ENCODE measurements around the gene SLC8A1. TPM values are rescaled to one million over a fixed set of nuclear protein-coding genes. Genes with fewer than 3 reads are reported as not detected.

SLC8A1 gene
- total and polyA plus RNA-seq, 9 donors, result 1.3 to 19.7 (median 7.7) TPM

- Histone ChIP-seq H3K9me3 (no peaks in the 10 kb centered on the region), H3K4me3 (no peak overlapping the region), H3K36me3 (no peaks in the 10 kb centered on the region), H3K27me3 (no peaks in the 10 kb centered on the region), H3K27ac (no peak overlapping the region), H3K4me1 (ENCODE audit: insufficient read depth) (peaks cover 4% of the 10 kb centered on the region)
- intact Hi-C loops (cut with DNase I), result no loop called here
- no peak for TF ChIP-seq EP300 (IDR thresholded peaks at IDR 0.05)
- no peak for TF ChIP-seq POLR2A (IDR thresholded peaks at IDR 0.05)
- no peak for TF ChIP-seq CTCF (IDR thresholded peaks at IDR 0.05)
- no peak for DNase-seq
- WGBS, 3 donors, result 64 to 79% (median 73%) methylated on average over 2 of the region's 2 CpGs
These were observed 136.2 kb downstream of the SLC8A1 start for GRCh38 chr2:40315683-40316082.

DNA sequence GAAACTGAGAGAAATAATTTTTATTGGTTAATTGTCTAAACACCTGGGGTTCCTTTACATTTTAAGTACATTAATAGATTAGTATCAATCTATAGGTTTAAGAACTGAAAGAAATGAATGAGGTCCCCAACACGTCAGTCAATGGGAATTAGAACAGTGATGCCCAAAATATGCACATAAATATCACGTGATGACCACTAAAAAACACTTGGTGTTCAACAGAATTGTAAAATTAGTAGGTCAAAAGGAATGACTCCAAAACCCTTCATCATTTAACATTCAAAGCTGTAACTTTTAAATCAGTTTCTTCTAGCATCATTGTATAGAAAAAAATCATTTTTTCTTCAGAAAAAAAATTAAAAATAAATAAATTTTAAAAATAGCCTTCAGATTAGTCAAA, 140.9 kb downstream of the SLC8A1 start:
- intact Hi-C loops (cut with DNase I), result no loop called here
- no peak overlapping the region for H3K4me3 ChIP-seq
- WGBS, 3 donors, result 68 to 93% (median 88%) methylated on average over 2 of the region's 2 CpGs
- H3K36me3 ChIP-seq, result no peaks in the 10 kb centered on the region
- H3K27me3 ChIP-seq, result no peaks in the 10 kb centered on the region
- H3K4me1 ChIP-seq (ENCODE audit: insufficient read depth), result peaks cover 2% of the 10 kb centered on the region
- TF ChIP-seq CTCF (IDR thresholded peaks at IDR 0.05) (no peak), POLR2A (IDR thresholded peaks at IDR 0.05) (no peak), EP300 (IDR thresholded peaks at IDR 0.05) (no peak)
- DNase-seq, result no peak
- H3K27ac ChIP-seq, result no peak overlapping the region
- no peaks in the 10 kb centered on the region for H3K9me3 ChIP-seq

DNA sequence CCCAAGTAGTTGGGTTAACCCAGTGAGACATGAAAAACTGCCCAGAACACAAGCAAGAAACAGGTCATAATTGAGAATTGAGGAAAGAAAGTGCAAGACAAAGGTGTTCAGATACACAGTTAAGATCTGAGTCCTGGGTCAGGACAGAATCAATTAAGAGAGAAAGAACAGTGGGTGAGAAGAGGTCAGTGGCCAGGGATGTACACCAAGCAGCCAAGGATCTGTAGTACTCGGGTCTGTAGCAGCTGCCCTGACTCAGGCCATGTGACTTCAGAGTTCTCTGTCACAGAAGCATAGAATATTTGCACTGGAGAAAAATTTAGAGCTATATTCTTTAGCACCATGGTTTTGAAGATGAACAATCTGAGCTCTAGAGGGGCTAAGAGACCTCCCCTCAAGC, 141.6 kb downstream of the SLC8A1 start:
- intact Hi-C loops (cut with DNase I), result no loop called here
- no peak for DNase-seq

DNA sequence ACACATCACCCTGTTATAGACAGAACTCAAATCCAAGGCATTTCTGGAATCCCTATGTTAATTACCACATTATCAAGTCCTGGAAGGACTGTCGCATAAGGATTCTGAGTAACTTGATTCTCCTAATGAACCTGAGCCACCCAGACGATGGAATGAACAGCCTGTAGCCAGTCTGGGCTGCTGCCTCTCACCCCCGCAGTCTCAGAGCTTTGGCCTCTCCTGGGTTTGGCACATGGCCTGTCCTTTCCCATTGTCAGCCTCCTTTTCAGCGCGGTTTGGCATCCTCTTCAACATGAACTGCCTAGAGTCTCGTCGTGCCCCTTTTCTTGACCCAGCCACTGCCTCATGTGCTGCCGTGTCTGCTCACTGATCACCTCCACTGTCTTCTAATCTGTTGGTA, 147.6 kb downstream of the SLC8A1 start:
- no peaks in the 10 kb centered on the region for H3K36me3 ChIP-seq
- H3K27me3 ChIP-seq, result no peaks in the 10 kb centered on the region
- H3K4me3 ChIP-seq, result no peak overlapping the region
- no peak overlapping the region for H3K27ac ChIP-seq
- DNase-seq, result no peak
- H3K4me1 ChIP-seq (ENCODE audit: insufficient read depth), result no peaks in the 10 kb centered on the region
- TF ChIP-seq EP300 (IDR thresholded peaks at IDR 0.05) (no peak), CTCF (IDR thresholded peaks at IDR 0.05) (no peak), POLR2A (IDR thresholded peaks at IDR 0.05) (no peak)
- intact Hi-C loops (cut with DNase I), result no loop called here
- WGBS, 3 donors, result 81 to 93% (median 91%) methylated on average over 8 of the region's 8 CpGs
- H3K9me3 ChIP-seq, result no peaks in the 10 kb centered on the region

More for the DNA sequence above, 141.6 kb downstream of the SLC8A1 start:
- no peak overlapping the region for H3K4me3 ChIP-seq
- H3K27ac ChIP-seq, result no peak overlapping the region
- H3K27me3 ChIP-seq, result no peaks in the 10 kb centered on the region
- WGBS, 3 donors, result 69 to 77% (median 70%) methylated on average over 1 of the region's 1 CpG
- H3K9me3 ChIP-seq, result no peaks in the 10 kb centered on the region
- H3K36me3 ChIP-seq, result no peaks in the 10 kb centered on the region
- peaks cover 2% of the 10 kb centered on the region for H3K4me1 ChIP-seq (ENCODE audit: insufficient read depth)
- TF ChIP-seq POLR2A (IDR thresholded peaks at IDR 0.05), result no peak
- no peak for TF ChIP-seq EP300 (IDR thresholded peaks at IDR 0.05)
- TF ChIP-seq CTCF (IDR thresholded peaks at IDR 0.05), result no peak

- no peaks in the 10 kb centered on the region for H3K27me3 ChIP-seq
- H3K36me3 ChIP-seq, result no peaks in the 10 kb centered on the region
- TF ChIP-seq CTCF (IDR thresholded peaks at IDR 0.05), result no peak
- no peak for TF ChIP-seq POLR2A (IDR thresholded peaks at IDR 0.05)
- TF ChIP-seq EP300 (IDR thresholded peaks at IDR 0.05), result no peak
- H3K27ac ChIP-seq, result no peak overlapping the region
- intact Hi-C loops (cut with DNase I), result no loop called here
- no peaks in the 10 kb centered on the region for H3K4me1 ChIP-seq (ENCODE audit: insufficient read depth)
- no peak overlapping the region for H3K4me3 ChIP-seq
- no peaks in the 10 kb centered on the region for H3K9me3 ChIP-seq
- WGBS, 3 donors, result 68 to 80% (median 76%) methylated on average over 4 of the region's 4 CpGs
- DNase-seq, result no peak
These were observed 148.1 kb downstream of the SLC8A1 start for GRCh38 chr2:40303746-40304145.
